Head of caudate nucleus (tissue), 42 donors: Measurements from ENCODE around the gene NAV3.

Experiments
- DNase-seq, 42 donors: peaks; one replicate each; pipeline versions ENCODE4 v3.0.0 to v3.0.0-alpha.2; 2020 to 2021; ENCODE audit warnings: mixed read lengths in 7 of 42
- intact Hi-C: fragments of 100-400 bp; cut with DNase I; formaldehyde crosslinking; loops from one replicate; pipeline ENCODE4 v1.15.0; 2022

The NAV3 gene, protein sequence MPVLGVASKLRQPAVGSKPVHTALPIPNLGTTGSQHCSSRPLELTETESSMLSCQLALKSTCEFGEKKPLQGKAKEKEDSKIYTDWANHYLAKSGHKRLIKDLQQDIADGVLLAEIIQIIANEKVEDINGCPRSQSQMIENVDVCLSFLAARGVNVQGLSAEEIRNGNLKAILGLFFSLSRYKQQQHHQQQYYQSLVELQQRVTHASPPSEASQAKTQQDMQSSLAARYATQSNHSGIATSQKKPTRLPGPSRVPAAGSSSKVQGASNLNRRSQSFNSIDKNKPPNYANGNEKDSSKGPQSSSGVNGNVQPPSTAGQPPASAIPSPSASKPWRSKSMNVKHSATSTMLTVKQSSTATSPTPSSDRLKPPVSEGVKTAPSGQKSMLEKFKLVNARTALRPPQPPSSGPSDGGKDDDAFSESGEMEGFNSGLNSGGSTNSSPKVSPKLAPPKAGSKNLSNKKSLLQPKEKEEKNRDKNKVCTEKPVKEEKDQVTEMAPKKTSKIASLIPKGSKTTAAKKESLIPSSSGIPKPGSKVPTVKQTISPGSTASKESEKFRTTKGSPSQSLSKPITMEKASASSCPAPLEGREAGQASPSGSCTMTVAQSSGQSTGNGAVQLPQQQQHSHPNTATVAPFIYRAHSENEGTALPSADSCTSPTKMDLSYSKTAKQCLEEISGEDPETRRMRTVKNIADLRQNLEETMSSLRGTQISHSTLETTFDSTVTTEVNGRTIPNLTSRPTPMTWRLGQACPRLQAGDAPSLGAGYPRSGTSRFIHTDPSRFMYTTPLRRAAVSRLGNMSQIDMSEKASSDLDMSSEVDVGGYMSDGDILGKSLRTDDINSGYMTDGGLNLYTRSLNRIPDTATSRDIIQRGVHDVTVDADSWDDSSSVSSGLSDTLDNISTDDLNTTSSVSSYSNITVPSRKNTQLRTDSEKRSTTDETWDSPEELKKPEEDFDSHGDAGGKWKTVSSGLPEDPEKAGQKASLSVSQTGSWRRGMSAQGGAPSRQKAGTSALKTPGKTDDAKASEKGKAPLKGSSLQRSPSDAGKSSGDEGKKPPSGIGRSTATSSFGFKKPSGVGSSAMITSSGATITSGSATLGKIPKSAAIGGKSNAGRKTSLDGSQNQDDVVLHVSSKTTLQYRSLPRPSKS (N-terminal part only)

DNA sequence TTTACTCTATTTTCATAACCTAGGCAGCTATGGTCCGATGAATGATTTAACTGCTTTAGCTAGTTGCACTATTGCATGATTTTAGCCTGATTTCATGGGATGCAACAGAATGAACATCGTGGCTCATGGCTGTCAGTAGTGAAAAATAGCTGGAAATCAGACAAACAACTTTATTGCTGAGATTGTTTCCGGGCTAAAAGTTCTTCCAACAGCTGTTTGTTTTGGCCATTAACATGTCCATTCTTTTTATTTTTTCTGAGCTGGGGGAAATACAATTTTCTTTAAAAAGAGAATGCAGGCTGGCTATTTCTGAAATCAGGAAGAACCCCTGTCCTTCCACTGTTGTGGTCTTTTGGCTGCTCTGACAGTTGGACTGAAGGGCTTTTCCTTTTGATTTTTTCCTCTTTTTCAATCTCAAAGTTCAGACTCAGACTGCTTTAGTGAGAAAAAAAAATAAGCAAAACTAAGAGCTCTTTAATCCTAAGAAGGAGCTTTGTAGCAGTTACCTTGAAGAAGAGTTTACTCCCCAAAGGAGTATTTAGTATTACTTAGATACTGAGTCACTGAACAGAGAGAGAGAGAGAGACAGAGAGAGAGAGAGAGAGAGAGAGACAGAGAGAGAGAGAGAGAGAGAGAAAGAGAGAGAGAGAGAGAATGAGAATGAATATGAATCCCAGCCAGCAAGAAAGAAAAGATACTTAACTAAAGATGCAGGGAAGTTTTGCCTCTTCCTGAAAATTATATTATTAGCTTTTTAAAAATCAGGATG, at the start of gene NAV3:
NAV3 (plus strand) TSS at position 312 of the 769 bp plus-strand sequence. CDS start 568 bp downstream, outside the sequence.
- intact Hi-C loops = no loop called here
- no peak for DNase-seq

DNA sequence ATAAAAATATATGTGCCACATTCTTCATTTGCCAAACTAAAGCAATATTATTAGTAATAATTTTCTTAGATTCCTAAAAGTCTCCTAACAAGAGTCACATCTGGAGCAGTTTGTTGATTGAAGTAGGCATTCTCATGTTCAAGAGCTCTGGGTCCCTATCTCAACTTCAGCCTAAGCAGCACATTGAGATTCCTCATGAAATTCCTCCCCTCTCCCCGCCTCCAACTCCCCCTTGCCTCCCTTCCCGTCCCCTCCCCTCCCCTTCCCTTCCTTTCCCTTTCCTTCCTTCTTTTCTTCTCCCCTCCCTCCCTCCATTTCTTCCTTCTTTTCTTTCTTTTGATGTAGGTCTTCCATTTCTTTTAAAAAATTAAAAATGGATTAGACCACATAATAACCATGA, 48.7 kb upstream of the NAV3 start:
- no peak for DNase-seq
- intact Hi-C loops = no loop called here

DNA sequence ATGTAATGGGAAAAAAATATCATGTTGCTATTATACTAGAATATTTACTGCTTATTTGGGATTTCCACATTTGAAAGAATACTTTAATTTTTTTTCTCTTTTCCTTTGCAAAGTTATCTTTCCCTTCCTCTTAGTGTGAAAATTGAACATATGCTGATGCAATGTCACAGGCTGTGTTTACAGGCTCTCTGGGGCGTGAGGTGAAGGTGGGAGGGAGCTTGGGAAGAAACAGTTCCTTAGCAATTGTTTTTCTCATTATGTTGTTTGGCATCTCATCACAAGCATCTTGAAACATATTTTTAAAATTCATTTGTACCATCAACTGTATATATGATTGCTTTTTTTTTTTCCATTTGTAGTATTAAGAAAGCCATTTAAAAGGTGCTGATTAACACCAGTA, 47.9 kb upstream of the NAV3 start:
- DNase-seq = no peak
- intact Hi-C loops = no loop called here

DNA sequence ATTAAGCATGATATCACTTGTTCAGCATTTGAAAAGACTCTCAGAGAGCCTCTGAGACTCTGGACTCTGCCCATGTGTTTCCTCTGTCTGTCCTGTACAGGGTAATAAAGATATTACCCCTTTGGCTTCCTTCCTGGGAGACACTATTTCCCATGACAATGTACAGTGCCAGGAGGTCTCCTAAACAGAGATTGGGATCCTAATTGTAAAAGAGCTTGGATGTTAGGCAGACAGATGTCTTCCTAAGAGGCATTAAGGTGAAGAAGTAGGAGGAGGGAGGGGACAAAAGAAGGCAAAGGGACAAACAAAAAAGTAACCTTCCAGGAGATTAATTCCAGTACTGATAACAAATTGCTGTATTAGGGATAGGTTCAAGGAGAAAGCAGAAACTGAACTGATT, 45.5 kb upstream of the NAV3 start:
- intact Hi-C loops = no loop called here
- no peak for DNase-seq

DNA sequence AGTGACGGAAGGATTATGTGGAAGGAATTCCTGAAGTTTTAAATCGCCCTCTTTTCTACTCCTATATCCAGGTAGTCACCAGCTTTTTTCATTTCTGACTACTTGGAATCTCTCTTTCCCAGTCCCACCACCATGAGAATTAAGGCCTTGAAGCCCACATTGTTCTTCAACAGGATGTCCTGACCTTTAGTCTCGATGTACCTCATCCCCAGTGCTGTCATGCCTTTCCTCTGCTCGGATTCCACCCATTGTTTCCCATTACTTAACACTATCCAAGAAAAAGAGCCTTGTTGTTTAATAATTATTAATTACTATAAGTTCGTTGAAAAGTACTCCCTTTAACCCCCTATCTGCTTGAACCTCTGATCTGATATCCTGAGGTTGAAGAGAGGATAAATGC, 44.0 kb upstream of the NAV3 start:
- intact Hi-C loops = no loop called here
- DNase-seq = no peak

DNA sequence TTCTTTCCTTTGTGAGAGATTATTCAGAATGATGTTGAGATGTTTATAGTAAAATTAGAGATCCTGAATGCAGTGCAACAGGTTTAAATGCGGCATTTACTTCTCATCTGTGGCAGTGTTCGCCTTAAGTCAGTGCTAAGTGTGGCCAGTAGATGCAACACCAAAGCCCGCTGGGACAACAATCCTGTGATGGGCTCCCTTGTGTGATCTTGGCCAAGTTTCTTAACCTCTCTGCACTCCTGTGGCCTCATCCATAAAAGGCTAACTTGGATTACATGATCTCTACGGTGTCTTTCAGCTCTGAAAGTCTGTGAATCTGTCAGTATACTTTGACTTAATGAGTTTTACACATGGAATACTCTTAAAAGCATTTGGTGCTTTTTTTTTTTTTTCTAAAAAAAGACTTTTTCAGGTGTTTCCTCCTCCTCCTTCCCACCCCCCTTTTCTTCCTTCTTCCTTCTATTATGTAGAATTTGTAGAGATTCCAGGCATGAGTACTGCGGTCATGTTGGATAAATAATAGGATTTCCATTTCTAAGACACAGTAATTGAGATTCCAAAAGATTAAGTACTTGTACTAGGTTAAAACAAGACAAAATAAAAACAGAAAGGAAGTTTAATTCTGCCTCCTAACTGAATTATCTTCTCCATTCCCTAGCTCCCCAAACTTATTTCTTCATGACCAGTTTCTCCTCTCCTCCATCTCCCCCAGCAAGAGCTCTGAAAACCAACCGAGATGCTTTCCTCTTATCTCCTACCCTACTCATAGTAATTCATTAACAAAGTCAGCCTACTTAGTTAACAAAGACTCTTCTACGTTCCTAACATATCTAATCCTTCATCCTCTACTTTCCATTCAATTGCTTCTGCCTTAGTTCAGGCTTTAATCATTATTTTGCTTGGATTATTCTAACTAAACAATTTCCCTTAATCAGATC, 42.2 kb upstream of the NAV3 start:
- intact Hi-C loops = no loop called here
- DNase-seq = no peak

DNA sequence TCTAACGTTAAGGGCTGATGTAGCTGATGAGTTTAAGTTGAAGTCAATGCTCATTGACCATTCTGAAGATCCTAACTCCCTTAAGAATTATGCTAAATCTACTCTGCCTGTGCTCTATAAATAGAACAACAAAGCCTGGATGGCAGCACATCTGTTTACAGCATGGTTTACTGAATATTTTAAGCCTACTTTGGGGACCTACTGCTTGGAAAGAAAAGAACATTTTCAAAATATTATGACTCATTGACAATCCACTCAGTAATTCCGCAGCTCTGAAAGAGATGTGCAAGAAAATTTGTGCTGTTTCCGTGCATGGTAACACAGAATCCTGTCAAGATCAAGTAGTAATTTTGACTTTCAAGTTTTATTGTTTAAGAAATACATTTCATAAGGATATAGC, 35.0 kb upstream of the NAV3 start:
- intact Hi-C loops = no loop called here
- peak in 1 of 42 donors; percentile 17 for DNase-seq

DNA sequence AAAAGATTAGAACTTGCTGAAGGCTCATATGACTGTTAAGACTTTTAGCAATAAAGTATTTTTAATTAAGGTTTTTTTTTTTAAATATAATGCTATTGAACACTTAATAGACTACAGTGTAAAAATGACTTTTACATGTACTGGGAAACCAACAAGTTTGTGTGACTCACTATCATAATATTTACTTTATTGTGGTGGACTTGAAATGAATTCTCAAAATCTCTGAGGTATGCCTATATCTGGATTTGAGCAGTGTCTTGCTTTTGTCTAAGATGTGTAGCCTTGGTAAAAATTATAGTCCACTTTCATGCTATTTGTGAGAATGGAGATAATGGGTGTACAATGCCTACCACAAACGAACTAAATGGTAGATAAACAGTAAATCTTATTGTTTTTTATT, 33.9 kb upstream of the NAV3 start:
- DNase-seq = no peak
- intact Hi-C loops = no loop called here

DNA sequence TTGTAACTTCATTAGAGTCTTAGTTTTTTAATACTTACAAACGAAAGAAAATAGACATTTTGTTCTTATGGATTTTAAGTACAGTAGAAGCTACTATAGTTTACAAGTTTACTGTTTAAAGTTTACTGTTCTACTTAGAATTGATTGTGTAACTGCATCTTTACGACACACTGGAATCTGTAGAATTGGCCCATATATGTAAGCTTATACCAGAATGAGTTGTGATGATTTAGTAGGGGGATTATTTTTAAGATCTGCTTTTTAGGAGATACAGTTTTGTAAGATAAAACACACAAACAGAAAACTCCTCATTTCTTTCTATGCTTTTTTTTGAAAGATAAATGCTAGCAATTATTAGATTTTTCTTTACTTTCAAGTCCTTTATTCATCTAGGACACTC, 30.2 kb upstream of the NAV3 start:
- no peak for DNase-seq
- intact Hi-C loops = no loop called here

DNA sequence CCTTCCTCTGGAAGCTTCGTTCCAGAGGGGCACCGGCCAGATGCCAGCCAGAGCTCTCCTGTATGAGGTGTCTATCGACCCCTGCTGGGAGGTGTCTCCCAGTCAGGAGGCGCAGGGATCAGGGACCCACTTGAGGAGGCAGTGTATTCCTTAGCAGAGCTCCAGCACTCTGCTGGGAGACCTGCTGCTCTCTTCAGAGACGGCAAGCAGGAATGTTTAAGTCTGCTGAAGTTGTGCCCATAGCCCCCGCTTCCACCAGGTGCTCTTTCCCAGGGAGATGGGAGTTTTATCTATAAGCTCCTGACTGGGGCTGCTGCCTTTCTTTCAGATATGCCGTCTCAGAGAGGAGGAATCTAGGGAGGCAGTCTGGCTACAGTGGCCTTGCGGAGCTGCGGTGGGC, 22.2 kb upstream of the NAV3 start:
- DNase-seq = no peak
- intact Hi-C loops = no loop called here

DNA sequence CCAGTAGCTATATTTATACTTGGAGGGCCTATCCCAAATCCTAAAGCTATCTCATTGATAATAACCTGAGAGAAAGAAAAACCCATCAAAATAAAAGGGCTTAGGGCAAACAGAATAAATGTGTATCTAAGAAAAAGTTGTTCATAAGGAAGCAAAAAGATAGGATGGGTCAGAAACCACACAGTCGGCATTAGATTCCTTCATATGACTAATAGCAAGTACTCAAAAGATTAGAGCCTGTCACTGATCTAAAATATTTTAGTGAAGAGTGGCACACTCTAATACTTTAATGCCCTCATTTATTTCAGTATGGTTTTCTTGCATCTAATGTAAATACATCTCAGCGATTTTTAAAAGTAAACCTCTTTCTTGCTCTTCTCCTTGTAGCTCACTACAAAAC, 17.1 kb upstream of the NAV3 start:
- intact Hi-C loops = no loop called here

DNA sequence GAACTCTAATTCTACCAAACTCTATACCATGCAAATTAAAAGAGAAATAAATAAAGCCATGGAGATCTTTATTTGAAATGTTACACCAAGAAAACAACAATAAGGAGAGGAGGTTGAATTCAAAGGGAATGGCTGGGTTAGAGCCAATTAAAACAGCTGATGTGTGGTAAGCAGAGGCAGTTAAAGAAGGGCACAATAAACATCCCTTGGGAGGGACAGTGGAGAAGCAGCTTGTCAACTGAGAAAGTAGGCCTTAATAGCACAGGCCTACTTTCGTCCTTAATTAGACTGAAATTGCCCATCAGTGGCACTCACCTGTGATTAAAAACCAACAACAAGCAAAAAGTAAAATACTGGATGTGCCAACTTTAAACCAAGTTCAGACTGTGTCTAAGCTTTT, 16.3 kb upstream of the NAV3 start:
- no peak for DNase-seq
- intact Hi-C loops = no loop called here

More for the DNA sequence above, 17.1 kb upstream of the NAV3 start:
- DNase-seq = no peak

DNA sequence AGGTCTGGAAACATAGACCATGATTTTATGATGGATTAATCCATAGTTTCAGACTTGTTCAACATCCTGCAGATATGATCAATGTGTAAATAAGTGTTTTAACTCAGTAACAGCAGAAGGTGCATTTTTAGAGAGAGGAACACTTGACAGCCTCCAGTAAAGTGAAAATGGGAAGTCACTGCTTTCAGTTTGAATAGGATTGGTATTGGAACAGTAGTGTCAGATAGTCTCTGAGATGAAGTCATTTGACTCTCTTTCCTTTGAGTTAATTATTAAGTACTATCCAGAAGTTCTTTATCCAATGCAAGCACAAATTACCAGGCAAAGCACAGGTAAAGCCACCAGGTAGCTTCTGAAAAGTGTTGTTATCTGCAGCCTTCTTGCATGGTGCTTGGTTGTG, 14.5 kb upstream of the NAV3 start:
- no peak for DNase-seq
- intact Hi-C loops = no loop called here

DNA sequence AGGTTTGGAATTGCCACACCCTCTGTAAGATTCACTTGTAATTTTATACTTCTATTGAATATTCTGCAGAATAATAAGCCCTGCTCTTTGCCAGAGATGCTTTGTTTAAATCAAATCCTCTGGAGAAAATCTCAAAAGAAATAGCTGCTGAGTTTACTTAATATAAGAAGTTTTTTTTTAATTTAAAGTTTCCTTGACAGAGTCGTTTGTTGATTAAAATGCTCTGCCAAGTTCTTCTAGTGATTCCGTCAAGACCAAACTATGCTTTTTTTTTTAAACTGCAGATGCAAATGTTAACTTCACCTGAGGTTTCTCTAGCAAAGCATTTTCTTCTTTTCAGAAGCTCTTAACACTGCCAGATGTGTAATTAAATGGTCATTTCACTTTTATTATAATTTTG, 13.4 kb upstream of the NAV3 start:
- intact Hi-C loops = no loop called here
- no peak for DNase-seq

DNA sequence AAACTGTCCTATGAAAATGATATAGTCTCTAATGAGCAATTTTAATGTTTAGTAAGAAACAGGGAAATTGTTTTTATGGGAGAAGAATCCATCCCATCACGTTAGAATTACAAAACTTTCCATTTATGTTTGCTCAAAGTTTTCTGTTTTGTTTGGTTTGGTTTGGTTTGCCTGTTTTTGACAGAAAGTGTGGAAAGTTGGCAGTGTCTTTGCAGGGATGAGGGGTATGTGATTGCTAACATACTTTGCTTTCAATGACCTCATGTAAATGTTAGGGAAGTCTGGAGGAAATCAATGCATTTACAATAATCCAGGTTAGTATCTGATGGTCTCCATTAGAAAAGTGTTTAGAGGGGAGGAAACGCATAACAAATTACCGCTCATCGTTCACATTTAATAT, 12.3 kb upstream of the NAV3 start:
- no peak for DNase-seq
- intact Hi-C loops = no loop called here

DNA sequence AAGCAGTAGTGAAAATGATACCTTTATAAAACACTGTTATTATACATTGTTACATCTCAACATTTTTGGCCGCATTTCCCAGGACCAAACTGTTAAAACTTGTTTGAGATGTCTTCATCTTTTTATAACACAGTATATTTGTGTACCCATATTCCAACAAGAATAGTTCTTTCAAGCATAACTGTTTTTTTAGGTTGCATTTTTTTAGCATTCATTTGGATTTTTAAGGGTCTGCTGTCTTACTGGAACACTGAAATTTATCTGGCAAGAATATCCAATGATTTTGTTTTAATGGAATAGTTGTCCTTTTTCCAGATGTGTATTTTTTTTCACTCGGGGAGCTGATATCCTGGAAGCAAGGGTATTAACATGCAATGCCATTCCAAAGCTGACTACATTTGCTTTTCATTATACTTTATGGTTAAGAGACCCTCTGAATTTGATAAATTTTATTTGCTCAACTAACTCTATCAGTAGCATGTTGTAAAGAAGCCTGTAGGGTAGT, 8.9 kb upstream of the NAV3 start:
- intact Hi-C loops = no loop called here

DNA sequence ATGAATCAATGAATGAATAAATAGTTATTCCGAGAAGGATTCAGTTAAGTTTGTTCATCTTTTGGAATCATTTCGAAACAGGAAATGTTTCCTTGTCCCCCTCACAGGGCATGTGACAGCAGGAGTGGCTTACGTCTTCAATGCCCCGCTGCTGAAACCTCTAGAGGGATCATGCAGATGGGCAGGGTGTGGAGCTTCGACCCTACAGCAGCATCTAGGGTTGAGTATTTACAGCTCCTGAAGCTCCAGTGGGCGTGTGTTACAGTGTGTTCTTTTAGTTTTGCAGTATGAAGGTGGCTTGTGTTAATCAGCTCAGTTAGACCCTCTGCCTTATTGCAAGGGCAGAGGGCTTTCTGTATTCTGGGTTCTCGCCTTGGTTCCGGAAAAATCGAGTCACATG, 2.6 kb downstream of the NAV3 start:
- DNase-seq = peak in 16 of 42 donors; percentile 10 to 55 (median 27)
- intact Hi-C loops = no loop called here

More for the DNA sequence above, 8.9 kb upstream of the NAV3 start:
- DNase-seq = no peak

DNA sequence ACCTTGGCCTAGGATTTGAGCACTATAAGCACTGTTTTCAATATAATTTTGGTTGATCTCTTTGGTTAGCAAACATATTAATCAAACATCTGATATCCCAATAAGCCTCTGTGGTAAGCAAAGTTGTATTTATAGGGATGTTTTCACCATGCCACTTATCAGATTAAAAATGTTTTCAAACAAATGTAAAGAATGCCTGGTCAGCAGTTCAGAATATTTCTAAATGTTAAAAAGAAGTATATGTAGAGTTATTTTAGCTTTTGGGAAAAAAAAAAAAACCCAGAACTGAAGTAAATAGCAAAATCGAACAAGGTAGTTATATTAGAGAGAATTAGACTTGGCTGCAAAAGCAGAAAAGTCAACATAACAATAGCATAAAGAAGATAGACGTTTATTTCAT, 3.9 kb downstream of the NAV3 start:
- no peak for DNase-seq
- intact Hi-C loops = no loop called here
